Neural progenitor cell (in vitro differentiated cells): ENCODE results near the gene DMPK.
"Not testable (repeated sequence)": the region's sequence is repeated elsewhere in the genome, so short reads cannot be mapped to it uniquely, and the experiment has no call there.

Experiments used
- CTCF ChIP-seq: fragments of 200-600 bp; sonication (generic); IDR thresholded peaks from 2 replicates; pipeline ENCODE4 v1.5.1; 2017; ENCODE audit warnings: antibody characterized with exemption, mild to moderate bottlenecking
- EZH2 ChIP-seq: fragments of 200-600 bp; sonication (generic); IDR thresholded peaks from 2 replicates; pipeline ENCODE4 v1.6.1; 2017; ENCODE audit warnings: antibody characterized with exemption, mild to moderate bottlenecking, moderate library complexity
- EZH2phosphoT487 ChIP-seq: fragments of 200-600 bp; sonication (generic); IDR thresholded peaks from 2 replicates; pipeline ENCODE4 v1.6.1; 2017; ENCODE audit warnings: antibody characterized with exemption

GRCh38 chr19:45751483-45751882 is 30.8 kb downstream of the DMPK start:
- TF ChIP-seq CTCF, EZH2phosphoT487, EZH2: not testable (repeated sequence)
